ENCODE results near the gene ANKRD13C.

Gene ANKRD13C

GRCh38 chr1:70211541-70211940 is 143.0 kb downstream of the ANKRD13C start:
- DNase-seq = no peak

- DNase-seq = no peak
These were observed 143.7 kb downstream of the ANKRD13C start for GRCh38 chr1:70210820-70211219.

Data from activated CD4-positive, alpha-beta T cell treated with anti-CD3 and anti-CD28 coated beads for 48 hours (primary cell).